ENCODE measurements around the gene AMMECR1.
"Not testable (repeated sequence)": the region's sequence is repeated elsewhere in the genome, so short reads cannot be mapped to it uniquely, and the experiment has no call there.

Gene AMMECR1

DNA sequence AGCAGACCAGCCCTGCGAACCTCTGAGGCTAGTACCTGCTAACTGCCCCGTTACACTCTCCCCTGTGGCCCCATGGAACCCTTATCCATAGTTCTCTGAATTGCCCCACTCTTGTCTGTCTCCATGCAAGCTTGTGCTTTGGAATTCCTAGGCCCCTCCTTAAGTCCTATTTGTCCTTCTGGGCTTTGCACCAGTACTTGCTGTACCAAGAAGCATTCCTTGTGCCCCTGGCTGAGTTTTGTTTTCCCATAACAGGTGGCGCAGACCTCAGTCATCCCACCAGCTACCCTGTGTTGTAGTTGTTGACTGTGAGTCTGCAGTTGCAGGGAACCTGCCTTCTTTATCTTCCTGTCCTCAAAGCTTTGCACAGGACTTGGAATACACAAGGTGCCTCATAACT is 147.9 kb downstream of the AMMECR1 start:
- DNase-seq (ENCODE audit: low read depth in 2 of 2), result no peak

DNA sequence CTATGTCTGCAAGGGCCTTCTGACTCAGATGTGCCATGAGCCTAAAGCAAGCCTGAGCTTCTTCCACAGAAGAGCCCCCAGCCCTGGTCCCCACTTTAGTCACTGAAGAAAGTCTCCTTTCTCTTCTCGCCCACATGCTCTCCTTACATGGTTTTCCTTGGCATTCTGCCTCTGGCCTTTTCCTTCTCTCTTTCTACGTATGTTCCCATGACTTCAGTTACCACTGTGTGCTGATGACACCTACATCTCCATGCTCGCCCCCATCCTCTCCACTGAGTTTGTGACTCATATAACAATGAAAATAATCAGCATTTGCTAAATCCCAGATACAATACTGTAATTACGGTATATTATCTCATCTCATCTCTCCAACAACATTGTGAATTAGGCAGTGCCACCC is 149.3 kb downstream of the AMMECR1 start:
- no peak for DNase-seq (ENCODE audit: low read depth in 2 of 2)

DNA sequence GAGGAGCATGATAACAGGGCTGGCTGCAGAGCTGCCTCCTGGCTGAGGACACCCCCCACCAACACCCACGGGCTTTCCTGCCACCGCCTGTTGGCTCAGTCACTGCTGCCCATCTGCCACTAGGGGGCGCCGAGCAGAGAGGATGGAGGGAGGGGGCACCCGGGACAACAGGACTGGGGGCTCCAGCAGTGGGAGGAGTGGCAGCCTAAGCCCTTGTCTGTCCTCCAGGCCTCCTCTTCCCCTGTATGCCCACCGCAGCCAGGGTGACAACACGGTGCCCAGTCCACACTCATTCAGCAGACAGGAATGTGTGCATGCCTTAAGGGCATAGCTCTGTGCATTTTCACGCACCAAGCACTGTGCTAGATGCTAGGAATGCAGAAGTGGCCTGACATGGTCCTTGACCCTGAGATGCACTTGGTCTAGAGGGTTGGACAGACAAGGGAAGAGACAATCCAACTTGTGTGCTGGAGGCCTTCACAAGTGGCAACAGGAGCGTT is 149.9 kb downstream of the AMMECR1 start:
- peak in 1 of 2 donors; percentile 22 for DNase-seq (ENCODE audit: low read depth in 2 of 2)

DNA sequence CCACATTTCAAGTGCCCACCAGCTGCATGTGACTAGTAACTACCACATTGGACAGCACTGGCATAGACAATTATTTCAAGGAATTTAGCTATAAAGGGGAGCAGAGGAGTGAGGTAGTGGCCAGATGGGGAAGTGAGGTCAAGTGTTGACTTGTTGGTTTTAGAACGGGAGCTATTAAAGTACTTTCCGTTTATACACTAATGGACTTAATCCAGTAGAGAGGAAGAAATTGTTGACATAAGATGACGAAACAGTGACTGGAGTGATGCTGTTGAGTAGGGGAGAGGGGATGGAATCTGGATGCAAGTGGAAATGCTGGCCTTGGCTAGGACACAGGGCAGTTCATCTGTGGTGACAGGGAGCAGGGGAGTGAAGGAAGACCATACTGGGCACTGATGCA is 154.4 kb downstream of the AMMECR1 start:
- no peak for DNase-seq (ENCODE audit: low read depth in 2 of 2)

DNA sequence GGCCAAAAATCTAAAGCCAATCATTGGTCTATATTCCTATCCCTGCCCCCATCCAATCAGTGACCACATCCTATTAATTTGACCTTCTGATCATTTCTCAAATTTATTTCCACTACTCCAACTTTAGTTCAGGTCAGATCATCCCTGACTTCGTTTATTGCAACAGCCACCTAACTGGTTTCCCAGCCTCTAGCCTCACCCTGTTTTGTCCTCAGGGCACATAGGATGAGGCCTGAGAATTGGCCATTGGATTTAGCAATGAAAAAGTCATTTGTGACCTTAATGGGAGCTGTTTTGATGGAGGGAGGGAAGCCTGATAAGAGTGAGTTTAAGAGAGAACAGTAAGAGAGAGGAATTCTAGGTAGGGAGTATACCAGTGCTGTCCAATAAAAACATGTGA is 155.0 kb downstream of the AMMECR1 start:
- no peak for DNase-seq (ENCODE audit: low read depth in 2 of 2)

DNA sequence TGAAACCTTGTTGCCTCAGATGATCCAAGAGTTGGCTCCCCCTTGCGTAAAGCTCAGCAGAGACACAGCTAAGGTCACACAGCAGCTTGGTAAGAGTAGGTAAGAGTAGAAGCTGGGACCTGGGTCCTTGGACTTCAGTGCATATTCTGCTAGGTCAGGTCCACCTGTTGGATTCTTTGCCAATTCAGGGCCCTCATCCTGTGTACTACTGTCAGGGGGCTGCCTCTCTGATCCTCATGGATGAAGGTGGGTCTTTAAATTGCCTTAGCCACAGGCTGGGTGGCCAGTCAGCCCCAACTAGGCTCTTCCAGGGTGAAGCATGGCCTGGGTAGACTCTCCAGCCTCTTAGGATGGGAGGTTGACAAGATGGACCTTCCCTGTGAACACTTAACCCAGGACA is 155.8 kb downstream of the AMMECR1 start:
- no peak for DNase-seq (ENCODE audit: low read depth in 2 of 2)

DNA sequence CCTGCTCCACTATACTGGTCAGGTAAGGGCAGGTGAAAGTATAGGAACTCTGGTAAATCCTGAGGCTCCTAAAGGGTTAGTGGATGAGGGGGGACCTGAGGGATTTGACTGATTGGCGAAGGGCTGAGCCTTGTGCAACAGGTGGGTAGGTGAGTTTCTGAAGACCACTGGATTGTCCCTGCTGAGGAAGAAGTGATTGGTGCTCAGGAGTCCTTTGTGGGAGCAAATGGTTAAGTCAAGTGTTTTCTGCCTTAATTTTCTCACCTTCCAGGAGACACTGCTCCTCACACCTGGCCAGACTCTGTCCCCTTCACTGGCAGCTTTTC is 156.6 kb downstream of the AMMECR1 start:
- no peak for DNase-seq (ENCODE audit: low read depth in 2 of 2)

DNA sequence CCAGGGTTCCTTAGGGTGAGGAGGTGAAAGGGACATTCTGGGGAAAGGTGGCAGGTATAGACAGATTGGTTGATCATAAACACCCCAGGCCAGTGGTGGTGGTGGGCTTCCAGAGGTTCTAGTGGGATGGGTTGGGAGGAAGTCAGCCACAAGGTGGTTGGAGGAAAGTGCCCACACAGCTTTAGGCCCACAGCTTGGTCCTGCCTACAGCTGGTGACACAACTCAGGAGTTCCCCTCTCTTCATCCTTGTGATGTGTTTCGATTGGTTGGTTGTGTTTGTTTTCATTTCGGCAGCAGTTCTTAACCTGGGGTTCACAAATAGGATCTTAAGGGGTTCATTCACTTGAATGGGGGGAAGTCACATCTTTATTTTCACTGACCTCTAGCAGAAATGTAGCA is 158.0 kb downstream of the AMMECR1 start:
- no peak for DNase-seq (ENCODE audit: low read depth in 2 of 2)

DNA sequence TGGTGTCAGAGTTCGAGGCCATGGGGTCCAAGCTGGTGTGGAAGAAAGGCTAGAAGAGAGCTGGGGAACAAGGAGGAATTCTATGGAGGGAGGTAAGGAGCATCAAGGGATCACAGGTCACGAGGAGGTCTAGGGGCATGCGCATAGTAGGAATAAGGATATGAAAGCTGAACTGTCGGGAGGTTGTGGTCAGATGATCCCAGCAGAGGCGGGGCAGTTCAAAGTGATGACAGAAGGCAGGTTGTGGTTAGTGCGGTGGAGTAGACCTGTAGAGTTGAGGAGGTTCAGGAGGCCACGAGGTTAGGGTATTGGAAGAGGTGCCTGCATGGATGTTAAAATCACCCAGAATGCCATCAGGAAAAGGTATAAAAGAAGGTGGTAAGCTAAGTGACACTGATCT is 158.7 kb downstream of the AMMECR1 start:
- no peak for DNase-seq (ENCODE audit: low read depth in 2 of 2)

DNA sequence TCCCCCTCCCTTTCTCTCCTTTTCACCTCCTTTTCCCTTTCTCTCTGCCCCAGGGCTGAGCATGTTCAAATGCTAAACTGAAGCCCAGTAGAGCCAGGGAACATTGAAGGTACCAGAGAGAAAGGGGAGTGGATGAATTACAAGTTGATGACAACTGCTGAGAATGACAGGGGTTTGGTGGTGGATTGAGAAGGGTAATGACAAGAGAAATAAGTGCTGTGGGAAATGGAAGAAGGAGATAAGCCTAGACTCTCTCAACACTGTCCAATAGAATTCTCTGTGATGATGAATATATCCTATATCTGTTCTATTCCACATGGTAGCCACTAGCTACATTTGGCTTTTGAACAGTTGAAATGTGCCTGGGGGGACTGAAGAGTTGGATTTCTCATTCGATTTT is 160.4 kb downstream of the AMMECR1 start:
- no peak for DNase-seq (ENCODE audit: low read depth in 2 of 2)

DNA sequence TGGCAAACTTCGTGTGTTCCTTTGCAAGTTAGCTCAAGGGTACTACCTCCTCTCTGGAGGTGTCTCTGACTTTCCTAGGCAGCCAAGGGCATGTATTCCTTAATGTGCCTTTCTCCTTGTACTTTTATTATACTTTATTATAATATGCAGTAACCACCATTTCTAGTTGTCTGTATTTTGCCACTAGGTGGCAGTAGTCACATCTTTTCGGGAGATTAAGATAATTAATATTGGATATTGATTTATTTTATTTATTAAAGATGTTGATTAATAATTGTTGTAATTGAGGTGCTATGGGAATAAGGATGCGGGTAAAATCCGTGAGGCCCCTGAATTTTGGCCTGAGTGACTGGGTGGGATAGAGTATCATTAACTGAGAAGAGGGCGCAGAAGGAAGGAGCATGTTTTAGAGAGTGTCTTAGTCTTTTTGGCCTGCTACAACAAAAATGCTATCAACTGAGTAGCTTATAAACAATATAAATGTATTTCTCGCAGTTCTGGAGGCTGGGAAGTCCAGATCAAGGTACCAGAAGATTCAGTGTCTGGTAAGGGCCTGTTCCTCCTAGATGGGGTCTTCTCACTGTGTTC is 161.6 kb downstream of the AMMECR1 start:
- DNase-seq (ENCODE audit: low read depth in 2 of 2), result no peak

DNA sequence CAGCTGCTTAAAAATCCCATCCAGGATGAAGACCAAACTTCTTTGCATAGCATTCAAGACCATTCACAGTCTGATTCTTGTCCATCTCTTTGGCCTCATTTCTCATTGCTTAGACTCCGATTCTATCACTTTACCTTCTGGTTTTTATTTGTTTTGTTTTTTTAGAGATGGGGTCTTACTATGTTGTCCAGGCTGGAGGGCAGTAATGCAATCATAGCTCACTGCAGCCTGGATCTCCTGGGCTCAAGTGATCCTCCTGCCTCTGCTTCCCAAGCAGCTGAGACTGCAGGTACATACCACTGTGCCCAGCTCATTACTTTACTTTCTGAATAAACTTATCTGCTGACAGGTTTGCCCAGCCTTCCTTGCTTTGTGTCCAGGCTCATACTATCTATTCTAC is 162.1 kb downstream of the AMMECR1 start:
- no peak for DNase-seq (ENCODE audit: low read depth in 2 of 2)

DNA sequence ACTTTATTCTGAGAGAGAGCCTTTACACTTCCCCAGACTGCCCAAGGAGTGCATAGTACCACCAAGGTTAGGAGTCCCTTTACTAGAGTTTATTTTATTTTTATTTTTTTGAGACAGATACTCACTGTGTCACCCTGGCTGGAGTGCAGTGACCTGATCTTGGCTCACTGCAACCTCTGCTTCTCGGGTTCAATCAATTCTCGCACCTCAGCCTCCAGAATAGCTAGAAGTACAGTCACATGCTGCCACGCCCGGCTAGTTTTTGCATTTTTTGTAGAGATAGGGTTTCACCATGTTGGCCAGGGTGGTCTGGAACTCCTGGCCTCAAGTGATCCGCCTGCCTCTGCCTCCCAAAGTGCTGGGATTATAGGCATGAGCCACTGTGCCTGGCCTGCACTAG is 163.6 kb downstream of the AMMECR1 start:
- DNase-seq (ENCODE audit: low read depth in 2 of 2), result not testable (repeated sequence)

DNA sequence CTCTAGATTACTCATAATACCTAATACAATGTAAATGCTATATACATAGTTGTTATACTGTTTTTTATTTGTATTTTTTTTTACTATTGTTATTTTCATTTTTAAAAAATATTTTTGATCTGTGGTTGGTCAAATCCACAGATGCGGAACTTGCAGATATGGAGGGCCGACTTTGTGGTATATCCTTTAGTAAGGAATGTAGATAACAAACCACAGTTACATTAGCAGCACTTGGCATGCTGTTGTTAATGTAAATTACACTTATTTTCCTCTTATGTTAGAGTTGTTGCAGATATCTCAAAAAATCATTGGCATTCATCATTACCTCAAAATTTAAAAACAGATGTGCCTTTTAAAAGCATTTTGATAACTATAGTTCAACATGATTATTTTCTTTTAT is 164.0 kb downstream of the AMMECR1 start:
- DNase-seq (ENCODE audit: low read depth in 2 of 2), result no peak

DNA sequence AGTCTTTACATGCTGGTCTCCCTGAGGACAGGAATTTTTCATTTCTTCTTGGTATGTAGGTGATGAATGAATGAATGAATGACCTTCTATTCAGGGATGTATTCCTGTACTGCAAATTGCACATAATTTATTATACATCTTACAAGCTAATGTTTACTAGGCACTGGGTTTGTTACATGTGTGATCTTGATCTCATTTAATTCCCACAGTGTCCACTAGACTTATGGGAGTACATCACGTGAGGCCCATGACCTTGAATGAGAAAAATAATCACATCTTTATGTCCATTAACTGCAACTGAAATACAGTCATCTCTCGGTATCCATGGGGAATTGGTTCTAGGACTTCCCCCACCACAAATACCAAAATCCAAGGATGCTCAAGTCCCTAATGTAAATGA is 164.6 kb downstream of the AMMECR1 start:
- no peak for DNase-seq (ENCODE audit: low read depth in 2 of 2)

DNA sequence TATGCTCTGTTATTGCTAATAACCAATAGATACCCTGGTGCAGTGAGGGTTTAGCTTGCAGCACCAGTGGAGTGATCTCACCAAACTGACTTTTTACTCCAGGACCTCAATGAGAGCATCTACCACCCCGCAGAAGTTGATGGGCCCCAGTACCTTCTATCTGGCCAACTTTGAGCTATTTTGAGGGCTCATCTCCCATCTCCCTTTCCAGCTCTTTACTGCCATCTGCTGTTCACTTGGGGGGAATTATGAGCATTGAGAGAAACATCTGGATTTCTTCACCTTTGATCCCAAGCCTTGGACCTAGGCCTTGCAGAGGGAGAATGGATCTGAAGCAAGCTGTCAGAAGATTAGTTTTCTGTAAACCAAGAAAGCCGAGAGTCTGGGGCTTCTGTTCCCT is 171.4 kb downstream of the AMMECR1 start:
- no peak for DNase-seq (ENCODE audit: low read depth in 2 of 2)

DNA sequence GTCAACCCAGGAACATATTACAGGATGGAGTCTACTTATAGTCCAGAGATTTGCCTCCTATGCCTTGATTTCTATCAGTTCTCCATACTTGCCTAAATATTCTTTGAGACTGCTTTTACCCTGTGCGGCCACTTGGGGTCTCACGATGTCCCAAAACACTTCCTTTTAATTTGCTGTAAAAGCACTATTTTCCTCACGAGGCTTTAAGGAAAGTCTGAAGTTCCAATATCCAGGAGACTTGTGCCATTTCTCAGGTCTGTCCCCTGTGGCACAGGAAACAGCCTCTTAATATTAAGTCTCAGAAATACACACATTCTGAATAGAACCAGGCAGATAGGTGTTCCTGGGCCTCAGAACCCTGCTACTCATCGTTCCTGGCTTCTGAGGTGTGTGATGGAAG is 172.0 kb downstream of the AMMECR1 start:
- DNase-seq (ENCODE audit: low read depth in 2 of 2), result no peak

DNA sequence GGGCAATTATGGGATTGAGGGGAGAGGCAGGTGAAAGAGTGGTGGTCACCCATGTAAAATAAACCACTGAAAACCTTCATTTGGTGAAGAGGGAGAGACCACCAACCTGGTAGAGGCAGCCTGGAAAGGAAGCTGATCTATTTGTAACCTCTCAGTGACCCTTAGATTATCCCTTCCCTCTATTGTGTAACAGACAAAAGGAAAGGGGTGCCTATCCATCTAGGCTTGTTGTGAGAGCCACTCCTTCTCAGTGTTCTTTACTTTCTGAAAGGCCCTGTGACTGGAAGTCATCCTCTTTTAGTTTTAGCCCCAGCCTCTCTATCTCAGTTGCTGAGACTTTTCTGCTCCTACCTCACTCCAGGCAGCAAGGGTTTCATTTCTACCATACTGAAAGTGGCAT is 172.6 kb downstream of the AMMECR1 start:
- DNase-seq (ENCODE audit: low read depth in 2 of 2), result no peak
